GM15510 (cell line): ENCODE results near the gene MAP4K4.

Experiments used
- POLR2A ChIP-seq: IDR thresholded peaks from 3 replicates; pipeline ENCODE4 v1.6.1; 2011; ENCODE audit warnings: borderline replicate concordance; ENCODE audit not compliant: insufficient read length; ENCODE audit errors: extremely low read depth

MAP4K4 gene

DNA sequence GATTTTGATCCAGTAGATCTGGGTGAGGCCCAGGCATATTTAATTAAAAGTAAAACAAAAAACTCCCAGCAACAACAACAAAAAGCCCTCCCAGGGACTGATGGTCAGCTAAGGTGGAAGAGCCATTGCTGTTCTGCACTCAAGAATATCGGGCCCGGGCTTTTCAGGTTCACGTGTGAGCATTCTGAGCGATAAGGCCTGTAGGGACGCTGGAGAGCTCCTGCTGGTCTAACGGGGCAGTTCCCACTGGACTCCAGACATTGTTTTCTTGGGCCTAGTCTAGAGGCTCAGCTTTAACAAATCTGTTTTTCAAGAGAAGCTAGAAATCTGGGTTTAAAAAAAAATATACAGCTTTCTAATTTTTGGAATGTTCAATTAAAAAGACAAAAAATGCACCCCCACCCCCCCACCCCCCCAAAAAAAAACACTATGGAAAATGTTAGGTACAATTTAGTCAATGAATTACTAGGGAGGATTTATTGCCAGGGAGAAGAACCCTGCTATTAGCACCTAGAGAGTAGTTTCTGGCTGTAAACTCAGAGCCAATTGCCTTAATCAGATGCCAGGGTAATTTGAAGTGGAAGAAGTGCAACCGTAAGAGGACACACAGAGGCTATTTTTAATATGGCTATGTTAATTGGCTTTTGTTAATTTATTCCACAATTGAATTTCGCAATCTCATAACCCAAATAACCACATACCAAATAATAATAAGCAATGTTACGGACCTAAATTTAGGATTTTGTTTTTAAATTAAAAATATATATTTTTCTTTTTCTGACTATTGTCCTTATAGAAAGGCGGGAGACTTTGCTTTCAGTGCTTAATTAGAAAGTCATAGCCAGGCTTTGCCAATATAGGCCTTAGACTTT is 78.9 kb downstream of the MAP4K4 start:
- no peak for TF ChIP-seq POLR2A

DNA sequence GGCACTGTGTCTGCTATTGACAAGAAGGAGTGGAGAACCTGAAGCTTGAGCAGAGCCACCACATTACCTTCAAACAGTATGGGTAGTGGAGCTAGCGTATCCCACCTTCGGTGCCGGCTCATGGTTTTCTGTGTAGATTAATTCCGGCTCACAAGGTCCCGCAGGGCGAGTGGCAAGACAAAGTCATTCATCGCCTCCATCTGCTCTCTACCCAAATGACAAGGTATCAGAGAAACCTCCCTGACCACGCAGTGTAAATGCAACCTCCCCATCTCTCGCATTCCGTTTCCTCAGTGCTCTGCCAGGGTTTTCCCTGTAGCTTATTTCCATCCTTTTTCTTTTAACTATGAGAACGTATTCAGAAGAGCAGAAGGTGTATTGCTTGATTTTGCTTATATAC is 79.8 kb downstream of the MAP4K4 start:
- TF ChIP-seq POLR2A, result no peak

- TF ChIP-seq POLR2A, result no peak
Measured at GRCh38 chr2:101778102-101778501, 80.6 kb downstream of the MAP4K4 start.

- TF ChIP-seq POLR2A, result no peak
Measured at GRCh38 chr2:101779190-101779589, 81.7 kb downstream of the MAP4K4 start.

GRCh38 chr2:101779656-101780055 is 82.1 kb downstream of the MAP4K4 start:
- TF ChIP-seq POLR2A, result no peak

DNA sequence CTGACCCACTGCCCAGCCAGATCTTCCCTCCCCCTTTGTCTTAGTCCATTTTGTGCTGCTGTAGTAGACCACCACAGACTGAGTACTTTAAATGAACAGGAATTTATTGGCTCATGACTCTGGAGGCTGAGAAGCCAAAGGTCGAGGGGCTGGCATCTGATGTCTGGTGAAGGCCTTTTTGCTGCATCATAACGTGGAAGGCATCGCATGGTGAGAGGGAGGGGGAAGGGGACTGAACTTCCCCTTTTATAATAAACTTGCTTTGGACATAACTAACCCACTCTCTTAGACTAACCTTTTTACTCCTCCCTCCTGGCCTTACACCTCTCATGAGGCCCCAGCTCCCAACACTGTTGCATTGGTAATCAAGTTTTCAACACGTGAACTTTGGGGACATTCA is 83.8 kb downstream of the MAP4K4 start:
- TF ChIP-seq POLR2A, result no peak

GRCh38 chr2:101781791-101782426 is 84.4 kb downstream of the MAP4K4 start:
- no peak for TF ChIP-seq POLR2A

GRCh38 chr2:101782427-101782792 is 84.9 kb downstream of the MAP4K4 start:
- TF ChIP-seq POLR2A, result no peak

DNA sequence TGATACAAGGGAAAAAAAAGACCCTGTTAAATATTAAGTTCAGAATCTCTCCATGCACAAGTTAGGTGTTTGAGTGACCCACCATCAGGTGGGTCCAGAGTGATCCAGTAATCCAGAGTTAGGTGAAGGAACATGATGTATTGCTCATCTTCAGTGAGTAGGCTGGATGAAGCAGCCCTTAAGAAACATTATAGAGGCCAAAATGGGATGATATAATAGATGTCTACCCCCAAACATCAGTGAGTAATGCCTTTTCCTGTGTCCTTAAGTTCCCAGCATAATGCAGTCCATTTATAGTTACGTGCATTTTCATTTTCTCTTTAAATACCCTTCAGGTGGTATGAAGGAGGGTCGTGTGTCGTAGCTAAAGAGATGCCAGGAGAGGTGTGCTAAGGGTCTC is 89.6 kb downstream of the MAP4K4 start:
- TF ChIP-seq POLR2A, result no peak

DNA sequence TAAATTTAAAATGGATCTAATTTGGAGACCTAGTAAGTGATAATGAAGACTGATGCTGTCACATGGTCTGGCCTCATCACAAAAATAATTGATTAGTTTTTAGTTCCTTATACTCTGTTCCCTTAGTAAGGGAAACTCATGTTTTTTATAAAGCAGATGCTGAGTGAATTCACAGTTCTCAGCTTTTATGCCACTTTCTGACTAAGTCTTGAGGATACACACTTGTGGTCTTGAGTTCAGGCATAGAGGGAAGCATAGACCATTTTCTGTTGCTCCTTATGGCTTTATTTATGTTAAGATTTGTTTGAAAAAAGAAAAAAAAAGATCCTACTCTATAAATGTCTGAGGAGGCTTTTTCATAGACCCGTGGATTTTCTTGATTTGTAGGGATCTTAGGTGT is 91.1 kb downstream of the MAP4K4 start:
- TF ChIP-seq POLR2A, result no peak

DNA sequence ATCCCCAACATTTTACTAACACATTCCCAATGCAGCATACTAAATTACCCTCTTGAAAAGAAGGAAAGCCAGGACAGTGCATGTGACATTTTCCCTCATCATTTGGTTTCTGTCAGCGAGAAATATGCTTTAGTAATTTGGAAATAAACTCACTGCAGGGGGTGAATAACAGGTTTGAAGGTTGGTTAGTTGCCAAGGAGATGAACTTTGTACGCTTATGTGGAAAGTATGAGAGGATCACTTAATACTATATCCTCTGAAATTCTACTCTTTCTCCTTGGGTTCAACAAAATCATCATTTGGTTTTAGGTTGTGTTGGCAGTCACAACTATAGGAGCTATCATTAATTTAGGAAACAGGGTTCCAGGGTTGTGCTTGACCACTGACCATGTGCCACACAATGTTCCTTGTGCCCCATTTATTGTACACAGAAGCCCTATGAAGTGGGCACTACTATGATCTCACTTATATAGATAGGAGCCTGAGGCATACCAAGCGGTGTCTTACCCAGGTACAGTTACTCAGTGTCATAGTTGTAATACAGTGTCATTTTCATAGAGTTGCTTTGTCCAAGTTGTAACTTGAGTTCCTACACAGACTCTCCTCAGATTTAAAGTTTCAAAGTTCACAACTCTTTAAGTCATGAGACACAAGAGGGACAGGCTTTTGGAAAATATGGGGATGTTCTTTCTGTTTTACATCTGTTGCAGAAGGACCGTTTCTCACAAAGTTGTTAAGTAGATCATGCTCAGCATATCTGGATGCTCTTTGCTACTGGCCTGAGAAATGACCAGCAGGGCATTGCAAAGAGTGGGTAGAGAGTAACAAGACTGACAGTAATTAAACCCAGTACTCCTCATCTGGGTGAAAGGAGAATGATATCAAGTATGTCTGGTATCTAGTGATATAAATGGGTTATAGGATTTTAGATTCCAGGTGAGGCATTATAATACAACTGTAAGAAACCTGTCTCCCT is 91.8 kb downstream of the MAP4K4 start:
- TF ChIP-seq POLR2A, result no peak

- TF ChIP-seq POLR2A, result no peak
Measured at GRCh38 chr2:101790416-101790815, 92.9 kb downstream of the MAP4K4 start.

- no peak for TF ChIP-seq POLR2A
Measured at GRCh38 chr2:101790857-101791256, 93.3 kb downstream of the MAP4K4 start.

DNA sequence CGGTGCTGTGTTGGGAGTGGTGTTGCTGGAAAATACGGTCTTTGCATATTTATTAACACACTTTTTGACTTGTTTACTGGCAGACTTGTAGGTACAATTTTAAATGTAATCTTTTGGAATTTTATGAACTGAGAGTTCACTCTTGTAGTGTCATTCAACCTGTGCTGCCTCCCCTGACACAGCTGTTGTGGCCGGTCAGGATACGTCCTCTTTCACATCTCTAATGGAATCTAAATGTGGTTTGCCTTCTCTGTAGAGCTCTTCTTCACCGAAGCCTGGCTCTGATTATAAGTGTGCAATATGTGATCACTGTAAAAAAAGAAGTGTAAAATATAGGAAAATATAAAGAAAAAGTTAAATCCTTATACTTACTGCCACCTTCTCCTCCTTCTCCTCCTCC is 94.7 kb downstream of the MAP4K4 start:
- no peak for TF ChIP-seq POLR2A
